ENCODE data around the gene CHAF1A.

The CHAF1A gene

GRCh38 chr19:4443966-4444764 lies 41.7 kb downstream of the CHAF1A start:
- FAIRE-seq, result no peak

- FAIRE-seq, result no peak
Measured at GRCh38 chr19:4444765-4445741, 42.6 kb downstream of the CHAF1A start.

DNA sequence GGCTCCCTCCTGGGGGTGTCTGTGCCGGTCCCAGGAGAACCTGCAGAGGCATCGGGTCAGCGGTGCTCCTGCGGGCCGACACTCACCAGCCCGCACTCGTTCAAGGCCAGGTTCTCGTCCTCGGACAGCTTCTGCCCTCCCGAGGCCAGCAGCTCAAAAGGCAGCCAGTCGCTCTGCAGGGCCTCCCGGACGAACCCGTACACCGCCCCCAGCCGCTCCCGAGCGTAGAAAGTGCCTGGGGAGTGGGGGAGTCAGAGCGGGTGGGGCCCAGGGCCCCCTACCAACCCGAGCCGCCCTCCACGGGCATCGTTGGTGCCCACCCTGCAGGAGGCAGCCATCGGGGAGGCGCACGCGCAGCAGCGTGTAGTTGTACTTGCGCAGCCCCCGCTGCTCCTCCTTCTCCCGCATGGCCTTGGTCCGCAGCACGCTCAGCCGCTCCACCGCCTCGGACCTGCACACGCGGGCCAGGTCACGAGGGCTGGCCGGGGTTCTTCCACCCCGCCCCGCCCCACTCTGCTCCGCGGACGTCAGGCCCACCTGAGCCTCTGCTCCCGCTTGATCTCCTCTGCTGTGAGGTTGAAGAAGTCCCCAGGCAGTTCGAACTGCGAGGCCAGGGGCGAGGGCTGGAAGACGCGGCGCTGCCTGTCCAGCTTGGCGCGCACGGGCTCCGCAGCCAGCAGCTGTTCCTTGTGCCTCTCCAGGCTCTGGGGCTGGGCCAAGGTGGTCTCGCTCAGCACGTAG lies 43.7 kb downstream of the CHAF1A start:
- no peak for FAIRE-seq

DNA sequence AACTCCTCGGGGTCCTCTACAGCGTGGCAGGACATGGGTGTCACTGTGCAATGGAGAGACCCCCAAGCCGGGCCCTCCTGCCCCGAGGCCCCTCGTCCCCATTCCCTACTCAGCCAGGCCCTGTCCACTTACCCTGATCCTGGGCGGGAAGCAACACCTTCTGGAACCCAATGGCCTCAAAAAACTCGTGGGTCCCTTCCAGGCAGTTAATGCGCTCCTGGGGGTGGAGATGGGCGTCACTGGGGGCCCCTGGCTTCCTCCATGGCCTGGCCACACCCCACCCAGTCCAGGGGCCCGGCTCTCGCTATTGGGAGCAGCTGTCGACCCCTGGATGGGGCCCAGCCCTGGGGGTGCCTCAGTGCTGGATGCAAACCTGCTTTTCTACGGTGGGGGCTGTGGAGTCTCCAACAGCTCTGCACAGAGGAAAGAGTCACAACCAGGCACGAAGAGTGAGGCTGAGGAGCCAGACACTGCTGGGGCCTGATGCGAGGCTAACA lies 44.3 kb downstream of the CHAF1A start:
- FAIRE-seq, result no peak

GRCh38 chr19:4447327-4448146 lies 45.1 kb downstream of the CHAF1A start:
- no peak for FAIRE-seq

- no peak for FAIRE-seq
Measured at GRCh38 chr19:4448147-4448985, 45.9 kb downstream of the CHAF1A start.

GRCh38 chr19:4449022-4449638 lies 46.7 kb downstream of the CHAF1A start:
- FAIRE-seq, result no peak

GRCh38 chr19:4449639-4450028 lies 47.2 kb downstream of the CHAF1A start:
- no peak for FAIRE-seq

DNA sequence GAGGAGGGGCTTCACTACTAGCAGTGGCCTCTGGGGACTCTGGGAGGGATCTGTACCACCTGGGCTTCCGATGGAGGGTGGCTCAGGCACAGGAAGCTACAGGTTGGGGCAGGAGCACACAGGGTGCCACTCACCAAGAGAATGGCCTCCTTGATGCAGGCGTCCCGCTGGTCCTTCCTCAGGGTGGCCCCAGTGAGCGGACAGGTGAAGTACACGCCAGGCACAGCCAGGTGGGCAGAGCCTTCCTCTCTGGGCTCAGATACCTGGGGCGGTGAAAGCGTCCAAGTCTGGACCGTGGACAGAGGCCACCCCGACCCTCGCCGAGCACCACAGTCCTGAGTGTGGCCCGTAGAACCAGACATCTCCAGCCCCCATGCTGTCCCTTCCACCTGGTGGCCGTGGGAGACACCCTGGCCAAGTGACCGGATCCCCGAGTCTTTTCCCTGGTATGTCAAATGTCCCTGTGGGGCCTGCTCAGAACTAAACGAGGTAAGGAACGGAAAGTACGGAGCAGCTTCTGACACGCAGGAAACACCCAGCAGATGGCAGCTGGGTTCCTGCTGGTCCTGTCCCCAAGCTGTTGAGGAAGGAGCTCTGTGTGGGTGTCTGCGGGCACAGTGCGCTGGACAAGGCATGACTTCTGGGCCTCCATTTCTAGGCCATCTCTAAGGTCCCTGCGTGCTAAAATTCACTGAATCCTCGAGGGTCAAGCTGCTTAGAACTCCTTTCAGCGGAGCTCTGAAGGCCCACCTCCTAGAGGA lies 50.0 kb downstream of the CHAF1A start:
- no peak for FAIRE-seq

- FAIRE-seq, result no peak
Measured at GRCh38 chr19:4453232-4454179, 51.1 kb downstream of the CHAF1A start.

GRCh38 chr19:4454747-4455718 lies 52.6 kb downstream of the CHAF1A start:
- no peak for FAIRE-seq

GRCh38 chr19:4455719-4456475 lies 53.5 kb downstream of the CHAF1A start:
- no peak for FAIRE-seq

DNA sequence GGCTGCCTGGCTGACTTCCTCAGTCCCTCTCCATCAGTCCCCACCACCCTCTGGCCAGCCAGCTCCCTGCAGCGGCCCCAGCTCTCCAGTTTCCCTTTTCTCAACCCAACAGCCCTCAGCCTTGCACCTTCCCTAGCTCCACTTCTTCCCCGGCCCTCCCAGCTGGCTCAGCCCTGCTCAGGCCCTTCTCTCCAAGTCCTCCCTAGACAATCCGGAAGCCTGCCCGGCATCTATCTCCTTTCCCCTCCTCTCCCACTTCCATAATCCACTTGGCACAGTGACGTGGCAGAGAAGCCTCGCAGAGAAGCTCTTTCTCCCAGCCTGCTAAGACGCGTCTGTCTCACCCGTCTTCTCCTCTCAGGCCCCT lies 54.0 kb downstream of the CHAF1A start:
- FAIRE-seq, result no peak

DNA sequence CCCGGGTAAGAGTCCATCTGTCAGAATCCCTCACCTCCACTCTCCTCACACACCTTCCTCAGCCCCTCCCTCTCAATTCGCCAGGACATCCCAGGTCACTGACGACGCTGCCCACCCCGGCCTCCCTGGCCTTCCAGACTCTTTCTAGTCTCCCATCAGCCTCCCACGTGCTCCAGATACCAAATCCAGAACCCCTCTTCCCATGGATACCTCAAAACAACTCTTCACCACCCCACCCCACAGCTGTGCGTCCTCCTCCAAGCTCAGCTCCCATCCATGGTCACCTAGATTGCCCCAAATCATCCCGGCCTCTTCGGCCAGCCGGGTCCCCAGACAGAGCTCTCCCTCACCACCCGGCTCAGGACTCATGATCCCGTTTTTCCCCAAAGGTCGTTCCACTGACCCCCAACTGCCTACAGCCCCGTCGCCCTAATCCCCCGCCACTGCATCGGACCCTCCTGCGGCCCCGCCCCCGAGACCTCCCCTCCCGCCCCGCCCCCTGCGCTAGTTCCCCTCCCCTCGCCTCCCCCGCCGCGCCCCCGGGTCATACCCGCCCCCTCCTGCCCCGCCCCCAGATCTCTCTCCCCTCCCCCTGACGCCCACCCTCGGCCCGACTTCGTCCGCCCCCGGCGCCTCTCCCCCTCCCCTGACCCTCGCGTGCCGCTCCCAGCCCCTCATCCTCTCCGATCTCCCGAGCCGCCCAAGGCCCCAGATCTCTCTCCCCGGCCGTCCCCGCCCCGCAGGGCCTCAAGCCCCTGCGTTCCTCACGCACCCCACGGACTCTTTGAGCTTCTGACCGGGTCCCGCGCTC lies 54.6 kb downstream of the CHAF1A start:
- FAIRE-seq, result no peak

GRCh38 chr19:4457654-4458395 lies 55.4 kb downstream of the CHAF1A start, which contains the start of gene UBXN6:
UBXN6 (minus strand) TSS chr19:4457794; CDS start chr19:4457697, 97 bp downstream.
- peak; percentile 96 for FAIRE-seq

Data from islet of Langerhans (tissue), 1 donor.